ENCODE measurements around the gene OPRL1.

The OPRL1 gene

GRCh38 chr20:64055396-64055892 lies 24.4 kb upstream of the OPRL1 start:
- no peak for TF ChIP-seq CTCF (conservative IDR thresholded peaks at IDR 0.05; ENCODE audit: low read depth)
- no peak for DNase-seq (ENCODE audit: low spot score)
- CTCF ChIA-PET = interaction anchor here (0.6 to 5.6 kb wide), 2 partner anchors 10 to 16 kb away, joined by 3 to 96 read pairs; no protein-coding TSS in a partner anchor
- peak overlapping the region; percentile 53; the same call in 1 of the 2 replicates for H3K27ac ChIP-seq
- POLR2A ChIA-PET (ENCODE audit: low non-redundant PET) = no interaction called here

- no peak for TF ChIP-seq CTCF (conservative IDR thresholded peaks at IDR 0.05; ENCODE audit: low read depth)
- DNase-seq (ENCODE audit: low spot score) = no peak
- ChIA-PET CTCF (interaction anchor here (0.6 to 1.6 kb wide), 3 partner anchors 9 to 17 kb away, joined by 3 to 9 read pairs (median 6); no protein-coding TSS in a partner anchor), POLR2A (ENCODE audit: low non-redundant PET) (no interaction called here)
- no peak overlapping the region for H3K27ac ChIP-seq
These were observed 23.8 kb upstream of the OPRL1 start for GRCh38 chr20:64055893-64056638.

GRCh38 chr20:64056639-64056888 lies 23.3 kb upstream of the OPRL1 start:
- no peak for DNase-seq (ENCODE audit: low spot score)
- TF ChIP-seq CTCF (conservative IDR thresholded peaks at IDR 0.05; ENCODE audit: low read depth) = no peak
- ChIA-PET POLR2A (ENCODE audit: low non-redundant PET) (no interaction called here), CTCF (interaction anchor here (1.0 to 1.6 kb wide), 2 partner anchors 10 to 18 kb away, joined by 6 to 9 read pairs; no protein-coding TSS in a partner anchor)
- H3K27ac ChIP-seq = no peak overlapping the region

GRCh38 chr20:64056889-64057627 lies 22.8 kb upstream of the OPRL1 start:
- CTCF ChIA-PET = interaction anchor here (0.6 to 6.5 kb wide), 16 partner anchors 8 to 523 kb away, joined by 3 to 98 read pairs (median 4); partner anchors contain the start of genes C20orf204, OPRL1, RGS19 and SOX18
- POLR2A ChIA-PET (ENCODE audit: low non-redundant PET) = no interaction called here
- DNase-seq (ENCODE audit: low spot score) = no peak
- no peak overlapping the region for H3K27ac ChIP-seq
- TF ChIP-seq CTCF (conservative IDR thresholded peaks at IDR 0.05; ENCODE audit: low read depth) = no peak

GRCh38 chr20:64057628-64058498 lies 22.0 kb upstream of the OPRL1 start:
- TF ChIP-seq CTCF (conservative IDR thresholded peaks at IDR 0.05; ENCODE audit: low read depth) = peak; percentile 99
- CTCF ChIA-PET = interaction anchor here (0.5 to 6.5 kb wide), 18 partner anchors 8 to 900 kb away, joined by 3 to 98 read pairs (median 4); partner anchors contain the start of genes C20orf204, OPRL1, RGS19 and SOX18
- peak; percentile 92 for DNase-seq (ENCODE audit: low spot score)
- H3K27ac ChIP-seq = no peak overlapping the region
- POLR2A ChIA-PET (ENCODE audit: low non-redundant PET) = no interaction called here

- no peak for DNase-seq (ENCODE audit: low spot score)
- no peak overlapping the region for H3K27ac ChIP-seq
- ChIA-PET CTCF (interaction anchor here (0.6 to 6.5 kb wide), 8 partner anchors 20 to 872 kb away, joined by 3 to 98 read pairs (median 5); partner anchors contain the start of genes C20orf204, OPRL1 and RGS19), POLR2A (ENCODE audit: low non-redundant PET) (no interaction called here)
- no peak for TF ChIP-seq CTCF (conservative IDR thresholded peaks at IDR 0.05; ENCODE audit: low read depth)
These were observed 21.3 kb upstream of the OPRL1 start for GRCh38 chr20:64058536-64058935.

All from RWPE1 (cell line).